Mesendoderm (in vitro differentiated cells): Measurements from ENCODE around the gene GBE1.
"Not testable (repeated sequence)": the region's sequence is repeated elsewhere in the genome, so short reads cannot be mapped to it uniquely, and the experiment has no call there.

Experiments used
- DNase-seq: peaks from one replicate; pipeline ENCODE4 v3.0.0; 2013
- H2AK5ac ChIP-seq: 2 replicates; pipeline ENCODE4 v1.6.1; 2013; ENCODE audit warnings: low read length, inconsistent platforms
- H2BK120ac ChIP-seq: 2 replicates; pipeline ENCODE4 v1.6.1; 2013; ENCODE audit warnings: low read depth, mild to moderate bottlenecking, low read length, moderate library complexity, mixed read lengths
- H2BK15ac ChIP-seq: replicated peaks from 2 replicates; pipeline ENCODE4 v1.6.1; 2013; ENCODE audit warnings: low read depth, mild to moderate bottlenecking, moderate library complexity
- H2BK5ac ChIP-seq: 2 replicates; pipeline ENCODE4 v1.6.1; 2013; ENCODE audit warnings: low read length, inconsistent platforms
- H3K18ac ChIP-seq: 2 replicates; pipeline ENCODE4 v1.6.1; 2013; ENCODE audit warnings: mild to moderate bottlenecking, low read length, mixed read lengths
- H3K23ac ChIP-seq: one replicate; pipeline ENCODE4 v1.6.1; 2013; ENCODE audit warnings: low read length
- H3K27ac ChIP-seq: 2 replicates; pipeline ENCODE4 v1.5.1; 2013; ENCODE audit warnings: low read depth, mild to moderate bottlenecking, inconsistent platforms, low read length, moderate library complexity
- H3K27me3 ChIP-seq: 2 replicates; pipeline ENCODE4 v1.6.1; 2013; ENCODE audit warnings: low read length, control low read depth, mild to moderate bottlenecking, inconsistent platforms; ENCODE audit not compliant: insufficient read depth, poor library complexity
- H3K36me3 ChIP-seq: 2 replicates; pipeline ENCODE4 v1.6.1; 2013; ENCODE audit warnings: low read length, inconsistent platforms; ENCODE audit not compliant: control insufficient read depth, insufficient read depth
- H3K4ac ChIP-seq: one replicate; pipeline ENCODE4 v1.6.1; 2013; ENCODE audit warnings: low read depth, mild to moderate bottlenecking, low read length, moderate library complexity
- H3K4me1 ChIP-seq: 2 replicates; pipeline ENCODE4 v1.6.1; 2013; ENCODE audit warnings: low read depth, low read length, inconsistent platforms; ENCODE audit not compliant: control insufficient read depth
- H3K4me2 ChIP-seq: 2 replicates; pipeline ENCODE4 v1.6.1; 2013; ENCODE audit warnings: low read length
- H3K4me3 ChIP-seq: 2 replicates; pipeline ENCODE4 v1.5.1; 2013; ENCODE audit warnings: mild to moderate bottlenecking, low read length
- H3K56ac ChIP-seq: one replicate; pipeline ENCODE4 v1.6.1; 2013; ENCODE audit warnings: low read length
- H3K79me1 ChIP-seq: 2 replicates; pipeline ENCODE4 v1.6.1; 2013; ENCODE audit warnings: low read length, inconsistent platforms
- H3K79me2 ChIP-seq: 2 replicates; pipeline ENCODE4 v1.6.1; 2013; ENCODE audit warnings: mild to moderate bottlenecking, low read length; ENCODE audit not compliant: control insufficient read depth, insufficient read depth
- H3K9ac ChIP-seq: 2 replicates; pipeline ENCODE4 v1.6.1; 2013; ENCODE audit warnings: low read length, inconsistent platforms
- H4K5ac ChIP-seq: one replicate; pipeline ENCODE4 v1.6.1; 2013; ENCODE audit warnings: low read length
- H4K8ac ChIP-seq: one replicate; pipeline ENCODE4 v1.6.1; 2013; ENCODE audit warnings: low read depth, mild to moderate bottlenecking, control low read depth, low read length, moderate library complexity
- WGBS: extraction: QIAGEN DNeasy Blood & Tissue Kit; methylation state at CpG from one replicate; pipeline ENCODE4 v1.1.7; 2013; ENCODE audit warnings: low lambda C conversion rate, missing lambda C conversion rate; ENCODE audit not compliant: insufficient coverage; ENCODE audit errors: extremely low coverage; 5-methylcytosine and 5-hydroxymethylcytosine counted together

GBE1 gene

DNA sequence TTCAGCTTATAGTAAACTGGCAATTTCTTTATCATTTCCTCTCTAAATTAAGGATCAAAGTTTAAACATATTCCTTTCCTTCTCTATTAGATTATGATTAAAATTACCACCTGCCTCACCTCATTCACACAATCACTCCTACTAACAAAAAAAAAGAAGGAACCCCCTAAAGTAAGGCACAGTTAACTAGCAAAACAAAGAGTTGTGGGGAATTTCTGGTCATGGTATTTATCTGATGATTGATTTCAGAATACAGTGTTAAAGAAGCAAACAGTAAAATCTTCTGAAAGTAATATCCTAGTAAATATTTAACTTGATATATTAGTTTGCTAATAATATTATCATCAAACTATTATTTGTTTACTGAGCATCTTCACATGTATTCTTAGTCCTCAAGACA, 8.8 kb downstream of the GBE1 start:
- Histone ChIP-seq H3K4me2 (no peak overlapping the region), H3K23ac (no peak overlapping the region), H3K36me3 (no peaks in the 10 kb centered on the region), H3K4ac (no peak overlapping the region), H3K27me3 (no peaks in the 10 kb centered on the region), H3K79me2 (no peaks in the 10 kb centered on the region), H2BK120ac (no peak overlapping the region), H3K27ac (no peak overlapping the region), H3K79me1 (no peaks in the 10 kb centered on the region), H3K56ac (no peak overlapping the region), H3K4me1 (no peaks in the 10 kb centered on the region), H4K8ac (no peak overlapping the region), H3K4me3 (no peak overlapping the region), H3K18ac (no peak overlapping the region), H2BK15ac (no peak overlapping the region), H4K5ac (no peak overlapping the region), H2AK5ac (no peak overlapping the region), H2BK5ac (no peak overlapping the region), H3K9ac (no peak overlapping the region)
- DNase-seq = no peak

DNA sequence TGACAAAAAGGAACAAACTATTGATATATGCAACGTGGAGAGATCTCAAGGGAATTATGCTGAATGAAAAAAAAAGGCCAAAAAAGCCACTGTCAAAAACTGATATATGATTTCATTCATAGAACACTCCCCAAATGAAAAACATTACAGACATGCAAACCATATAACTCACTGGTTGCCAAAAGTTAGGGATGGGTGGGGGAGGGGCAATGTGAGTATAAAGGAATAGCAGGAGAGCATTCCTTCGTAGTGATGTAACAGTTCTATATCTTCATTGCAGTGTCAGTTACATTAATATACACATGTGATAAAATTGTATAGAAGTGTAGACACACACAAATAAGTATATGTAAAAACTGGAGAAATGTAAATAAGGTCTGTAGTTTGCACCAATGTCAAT, 12.2 kb downstream of the GBE1 start:
- Histone ChIP-seq H3K9ac (no peak overlapping the region), H3K79me2 (no peaks in the 10 kb centered on the region), H2AK5ac (no peak overlapping the region), H3K4me1 (no peaks in the 10 kb centered on the region), H3K4me2 (no peak overlapping the region), H3K79me1 (no peaks in the 10 kb centered on the region), H4K8ac (no peak overlapping the region), H3K18ac (no peak overlapping the region), H3K4ac (no peak overlapping the region), H3K56ac (no peak overlapping the region), H3K23ac (no peak overlapping the region), H3K36me3 (no peaks in the 10 kb centered on the region), H4K5ac (no peak overlapping the region), H2BK5ac (no peak overlapping the region), H3K27ac (no peak overlapping the region), H2BK15ac (no peak overlapping the region), H3K4me3 (no peak overlapping the region), H2BK120ac (no peak overlapping the region), H3K27me3 (no peaks in the 10 kb centered on the region)
- no CpG with 5 or more reads among the region's 2 CpGs for WGBS
- peak; percentile 48 for DNase-seq

DNA sequence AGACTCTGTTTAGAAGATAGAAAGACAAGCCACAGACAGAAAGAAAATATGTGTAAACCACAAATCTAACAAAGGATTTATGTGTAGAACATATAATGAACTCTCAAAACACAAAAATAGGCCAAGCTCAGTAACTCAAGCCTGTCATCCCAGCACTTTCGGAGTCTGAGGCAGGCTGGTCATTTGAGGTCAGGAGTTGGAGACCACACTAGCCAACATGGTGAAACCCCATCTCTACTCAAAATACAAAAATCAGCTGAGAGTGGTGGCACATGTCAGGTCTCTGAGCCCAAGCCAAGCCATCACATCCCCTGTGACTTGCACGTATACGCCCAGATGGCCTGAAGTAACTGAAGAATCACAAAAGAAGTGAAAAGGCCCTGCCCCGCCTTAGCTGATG, 14.2 kb downstream of the GBE1 start:
- not testable (repeated sequence) for H3K79me1 ChIP-seq, H2AK5ac ChIP-seq, H4K8ac ChIP-seq, H3K27me3 ChIP-seq, H3K23ac ChIP-seq, H4K5ac ChIP-seq, H3K4me2 ChIP-seq, H3K36me3 ChIP-seq, H3K4me1 ChIP-seq, H3K27ac ChIP-seq, H2BK120ac ChIP-seq, DNase-seq, H2BK5ac ChIP-seq, H3K4me3 ChIP-seq, H3K79me2 ChIP-seq, H3K56ac ChIP-seq, H2BK15ac ChIP-seq, H3K9ac ChIP-seq, H3K4ac ChIP-seq, H3K18ac ChIP-seq
- no CpG with 5 or more reads among the region's 4 CpGs for WGBS

DNA sequence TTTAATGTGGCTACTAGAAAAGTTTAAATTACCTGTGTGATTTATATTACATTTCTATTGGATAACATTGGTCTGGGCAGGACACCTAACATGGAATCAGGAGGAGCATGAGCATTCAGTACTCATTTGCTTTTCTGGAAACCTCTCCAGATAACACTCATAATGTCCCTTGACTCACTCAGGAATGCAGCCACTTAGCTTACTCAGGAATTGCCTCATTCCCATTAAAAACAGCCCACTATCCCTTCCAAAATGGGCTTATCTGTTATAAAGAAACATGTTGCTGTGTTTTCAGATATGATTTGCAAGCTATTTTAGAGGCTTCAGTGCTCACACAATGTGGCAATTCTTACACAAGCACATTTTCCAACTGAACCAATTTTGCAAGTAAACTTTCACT, 17.1 kb downstream of the GBE1 start:
- H3K4me3 ChIP-seq = no peak overlapping the region
- no peak overlapping the region for H3K9ac ChIP-seq
- peak; percentile 80 for DNase-seq
- no peak overlapping the region for H3K4ac ChIP-seq
- no peak overlapping the region for H3K4me2 ChIP-seq
- H3K18ac ChIP-seq = no peak overlapping the region
- no peaks in the 10 kb centered on the region for H3K36me3 ChIP-seq
- H2BK120ac ChIP-seq = no peak overlapping the region
- H2BK15ac ChIP-seq = no peak overlapping the region
- no peak overlapping the region for H3K56ac ChIP-seq
- H3K4me1 ChIP-seq = no peaks in the 10 kb centered on the region
- H4K5ac ChIP-seq = no peak overlapping the region
- no peak overlapping the region for H2AK5ac ChIP-seq
- no peak overlapping the region for H4K8ac ChIP-seq
- no peak overlapping the region for H3K27ac ChIP-seq
- H2BK5ac ChIP-seq = no peak overlapping the region
- no peaks in the 10 kb centered on the region for H3K79me1 ChIP-seq
- H3K23ac ChIP-seq = no peak overlapping the region
- no peaks in the 10 kb centered on the region for H3K27me3 ChIP-seq
- H3K79me2 ChIP-seq = no peaks in the 10 kb centered on the region

DNA sequence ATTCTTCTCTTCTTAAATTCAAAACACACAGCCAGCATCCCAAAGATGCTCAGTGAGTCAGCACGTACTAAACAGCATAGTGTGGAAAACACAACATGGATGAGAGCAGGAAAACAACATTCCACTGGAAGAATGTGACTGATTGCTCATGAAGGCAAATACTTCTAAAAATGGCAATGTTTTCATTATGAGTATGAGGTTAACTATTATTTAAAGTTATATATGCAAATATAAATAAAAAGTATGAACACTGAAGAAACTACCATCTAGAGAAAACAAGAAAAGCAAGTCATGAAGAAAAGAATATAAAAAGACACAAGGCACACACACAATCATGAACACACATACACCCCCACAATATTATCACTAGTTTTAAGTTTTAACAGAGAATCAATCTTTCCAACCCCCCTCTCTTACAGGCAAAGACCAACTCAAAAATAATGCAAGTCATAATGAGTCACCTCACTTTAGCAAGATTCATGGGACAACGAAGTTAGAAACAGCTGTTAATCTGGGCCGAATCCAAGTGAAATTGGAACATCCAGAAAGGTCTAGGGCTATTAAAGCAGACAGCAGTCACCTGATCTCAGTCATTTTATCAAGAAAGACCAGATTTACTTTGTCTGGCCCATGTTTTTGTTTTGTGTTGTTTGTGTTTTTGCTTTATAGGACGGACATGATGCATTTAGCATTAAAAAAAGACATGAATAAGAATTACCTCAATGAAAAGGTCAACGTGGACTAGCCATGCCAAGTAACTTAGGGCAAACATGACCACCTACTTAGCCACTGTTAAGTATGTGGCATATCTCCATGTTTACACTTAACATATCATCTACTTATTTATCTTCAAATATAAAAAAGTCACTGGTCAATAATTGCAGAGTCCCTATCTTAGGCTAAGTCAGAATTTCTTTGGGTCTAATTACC, 18.1 kb downstream of the GBE1 start:
- DNase-seq = peak; percentile 53
- Histone ChIP-seq H3K18ac (no peak overlapping the region), H3K4ac (no peak overlapping the region), H3K4me1 (no peaks in the 10 kb centered on the region), H2AK5ac (no peak overlapping the region), H3K4me2 (no peak overlapping the region), H3K23ac (no peak overlapping the region), H2BK15ac (no peak overlapping the region), H3K56ac (no peak overlapping the region), H2BK120ac (no peak overlapping the region), H3K79me1 (no peaks in the 10 kb centered on the region), H3K27ac (no peak overlapping the region), H4K8ac (no peak overlapping the region), H3K79me2 (no peaks in the 10 kb centered on the region), H3K36me3 (no peaks in the 10 kb centered on the region), H4K5ac (no peak overlapping the region), H3K4me3 (no peak overlapping the region), H3K9ac (no peak overlapping the region), H2BK5ac (no peak overlapping the region), H3K27me3 (no peaks in the 10 kb centered on the region)
- no CpG with 5 or more reads among the region's 5 CpGs for WGBS

DNA sequence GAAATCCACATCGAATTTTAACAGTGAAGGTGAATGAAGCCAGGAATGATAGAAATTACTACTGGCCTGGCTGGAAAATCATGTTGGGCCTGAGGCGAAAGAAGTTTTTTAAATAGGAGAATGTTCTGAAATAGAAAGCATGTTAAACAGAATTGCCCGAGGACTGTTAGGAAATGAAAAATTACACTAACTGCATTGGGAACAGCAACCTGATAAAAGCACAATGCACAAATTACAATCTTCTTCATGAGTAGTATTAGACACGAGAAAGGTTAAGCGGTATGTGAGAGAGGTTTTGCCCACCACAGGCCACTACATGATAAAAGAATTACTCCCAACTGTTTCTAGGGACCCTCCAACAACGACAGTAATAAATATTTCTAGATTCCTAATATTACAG, 18.9 kb downstream of the GBE1 start:
- Histone ChIP-seq H3K27ac (no peak overlapping the region), H3K4me2 (no peak overlapping the region), H4K8ac (no peak overlapping the region), H3K9ac (no peak overlapping the region), H2BK120ac (no peak overlapping the region), H3K56ac (no peak overlapping the region), H3K79me2 (no peaks in the 10 kb centered on the region), H3K4ac (no peak overlapping the region), H4K5ac (no peak overlapping the region), H3K27me3 (no peaks in the 10 kb centered on the region), H3K18ac (no peak overlapping the region), H2BK15ac (no peak overlapping the region), H3K23ac (no peak overlapping the region), H3K79me1 (no peaks in the 10 kb centered on the region), H2BK5ac (no peak overlapping the region), H3K36me3 (no peaks in the 10 kb centered on the region), H3K4me1 (no peaks in the 10 kb centered on the region), H3K4me3 (no peak overlapping the region), H2AK5ac (no peak overlapping the region)
- no CpG with 5 or more reads among the region's 6 CpGs for WGBS
- DNase-seq = no peak
